GM23338 (cell line): ENCODE measurements around the gene HDAC1. TPM values are rescaled to one million over a fixed set of nuclear protein-coding genes. Genes with fewer than 3 reads are reported as not detected.

Source experiments
- ATAC-seq: fragments of 200-7000 bp; cut with Tn5 transposase; 3 replicates; pipeline ENCODE4 v1.9.1; 2020
- DNase-seq: peaks from one replicate; pipeline ENCODE4 v3.0.0-alpha.2; 2015; ENCODE audit warnings: low spot score
- H2AFZ ChIP-seq: fragments of 200-600 bp; sonication (generic); 2 replicates; pipeline ENCODE4 v1.8.0; 2016; ENCODE audit warnings: antibody characterized with exemption, mild to moderate bottlenecking, moderate library complexity
- H3F3A ChIP-seq: fragments of 200-600 bp; sonication (generic); replicated peaks from 2 replicates; pipeline ENCODE4 v1.8.0; 2017; ENCODE audit warnings: antibody characterized with exemption, mixed run types, low read depth
- H3K27ac ChIP-seq: fragments of 200-600 bp; sonication (generic); 2 replicates; pipeline ENCODE4 v1.6.1; 2016; ENCODE audit warnings: low read depth
- H3K27me3 ChIP-seq: fragments of 200-600 bp; sonication (generic); 2 replicates; pipeline ENCODE4 v1.8.0; 2016; ENCODE audit warnings: mild to moderate bottlenecking, mixed run types, moderate library complexity; ENCODE audit not compliant: insufficient read depth
- H3K36me3 ChIP-seq: fragments of 200-600 bp; sonication (generic); 2 replicates; pipeline ENCODE4 v1.8.0; 2016; ENCODE audit warnings: mild to moderate bottlenecking; ENCODE audit not compliant: insufficient read depth
- H3K4me1 ChIP-seq: fragments of 200-600 bp; sonication (generic); 2 replicates; pipeline ENCODE4 v1.8.0; 2016; ENCODE audit warnings: mild to moderate bottlenecking, moderate library complexity; ENCODE audit not compliant: insufficient read depth
- H3K4me2 ChIP-seq: fragments of 200-600 bp; sonication (generic); 2 replicates; pipeline ENCODE4 v1.7.1; 2017; ENCODE audit warnings: mixed run types
- H3K4me3 ChIP-seq: fragments of 200-600 bp; sonication (generic); 2 replicates; pipeline ENCODE4 v1.6.1; 2016; ENCODE audit warnings: mixed run types
- H3K79me2 ChIP-seq: fragments of 200-600 bp; sonication (generic); replicated peaks from 2 replicates; pipeline ENCODE4 v1.8.0; 2017; ENCODE audit warnings: mild to moderate bottlenecking; ENCODE audit not compliant: insufficient read depth
- H3K9me2 ChIP-seq: fragments of 200-600 bp; sonication (generic); 2 replicates; pipeline ENCODE4 v1.8.0; 2017; ENCODE audit not compliant: insufficient read depth
- H4K20me1 ChIP-seq: fragments of 200-600 bp; sonication (generic); replicated peaks from 2 replicates; pipeline ENCODE4 v1.8.0; 2017; ENCODE audit warnings: mild to moderate bottlenecking; ENCODE audit not compliant: insufficient read depth
- H3K27ac Mint-ChIP-seq: 2 replicates; pipeline ENCODE4 v1.8.0; 2020; ENCODE audit warnings: inconsistent platforms, mild to moderate bottlenecking, moderate library complexity, mixed read lengths
- H3K27me3 Mint-ChIP-seq: 3 replicates; pipeline ENCODE4 v1.8.0; 2022; ENCODE audit warnings: low read depth, mild to moderate bottlenecking, moderate library complexity, mixed read lengths, inconsistent platforms; ENCODE audit not compliant: insufficient read depth, poor library complexity
- H3K36me3 Mint-ChIP-seq: 3 replicates; pipeline ENCODE4 v1.8.0; 2021; ENCODE audit warnings: low read depth, mild to moderate bottlenecking, inconsistent platforms, moderate library complexity, mixed read lengths
- H3K4me1 Mint-ChIP-seq: 3 replicates; pipeline ENCODE4 v1.8.0; 2020; ENCODE audit warnings: mild to moderate bottlenecking, inconsistent platforms, mixed read lengths
- H3K4me3 Mint-ChIP-seq: 3 replicates; pipeline ENCODE4 v1.8.0; 2021; ENCODE audit warnings: moderate library complexity, mild to moderate bottlenecking, inconsistent platforms, mixed read lengths
- H3K9me3 Mint-ChIP-seq: 3 replicates; pipeline ENCODE4 v1.8.0; 2020; ENCODE audit warnings: moderate library complexity, mild to moderate bottlenecking, inconsistent platforms, mixed read lengths
- ETS1 ChIP-seq: IDR thresholded peaks from 2 replicates; pipeline ENCODE4 v1.6.1; 2016; ENCODE audit warnings: antibody characterized with exemption
- EZH2 ChIP-seq: fragments of 200-600 bp; sonication (generic); IDR thresholded peaks from one replicate; pipeline ENCODE4 v1.8.0; 2017; ENCODE audit warnings: antibody characterized with exemption, mild to moderate bottlenecking, low read depth; ENCODE audit not compliant: unreplicated experiment
- EZH2phosphoT487 ChIP-seq: fragments of 200-600 bp; sonication (generic); IDR thresholded peaks from one replicate; pipeline ENCODE4 v1.8.1; 2018; ENCODE audit warnings: antibody characterized with exemption; ENCODE audit not compliant: unreplicated experiment
- JUNB ChIP-seq: IDR thresholded peaks from one replicate; pipeline ENCODE4 v1.6.1; 2016; ENCODE audit warnings: antibody characterized with exemption; ENCODE audit not compliant: unreplicated experiment
- NANOG ChIP-seq: IDR thresholded peaks from 2 replicates; pipeline ENCODE4 v1.6.1; 2016; ENCODE audit warnings: antibody characterized with exemption, borderline replicate concordance
- POLR2AphosphoS5 ChIP-seq: IDR thresholded peaks from 2 replicates; pipeline ENCODE4 v1.6.1; 2016; ENCODE audit warnings: antibody characterized with exemption, low read depth
- REST ChIP-seq: IDR thresholded peaks from one replicate; pipeline ENCODE4 v1.6.1; 2018; ENCODE audit warnings: antibody characterized with exemption; ENCODE audit not compliant: unreplicated experiment
- STAT1 ChIP-seq: IDR thresholded peaks from one replicate; pipeline ENCODE4 v1.6.1; 2016; ENCODE audit warnings: antibody characterized with exemption; ENCODE audit not compliant: unreplicated experiment
- ZNF114 ChIP-seq: fragments of 250-450 bp; sonication (Bioruptor Pico); IDR thresholded peaks from 2 replicates; pipeline ENCODE4 v1.5.0; 2020; ENCODE audit warnings: mild to moderate bottlenecking, moderate library complexity
- ZNF462 ChIP-seq: fragments of 250-450 bp; sonication (Bioruptor Pico); IDR thresholded peaks from 2 replicates; pipeline ENCODE4 v1.5.0; 2020; ENCODE audit warnings: mild to moderate bottlenecking, moderate library complexity
- polyA plus RNA-seq: library from polyadenylated mRNA; unstranded; fragments of >200 nt; fragmentation: Nextera tagmentation; extraction: Ambion mirVana; gene quantifications from 2 replicates; pipeline ENCODE4 v1.2.1, GENCODE V29; 2016
- total RNA-seq: library from RNA; depleted of rRNA; stranded (reverse); fragments of >200 nt; shearing (Covaris generic); gene quantifications from 2 replicates; pipeline ENCODE4 v1.2.3, GENCODE V29; 2014

Gene HDAC1
- total and polyA plus RNA-seq, 2 experiments from 2014 or later, result 82.6 to 104 TPM

- Mint-ChIP-seq H3K4me1 (peaks cover 32% of the 10 kb centered on the region), H3K9me3 (peaks cover 5% of the 10 kb centered on the region; the same call in 2 of the 3 replicates), H3K36me3 (peaks cover 14% of the 10 kb centered on the region), H3K27ac (no peak overlapping the region), H3K27me3 (peaks cover 27% of the 10 kb centered on the region), H3K4me3 (no peak overlapping the region; the same call in 2 of the 3 replicates)
- no peak for DNase-seq
- ATAC-seq, result no peak
- TF ChIP-seq NANOG (no peak), ZNF462 (CRISPR knock-in tag) (no peak), POLR2AphosphoS5 (no peak), REST (no peak), ETS1 (no peak), ZNF114 (no peak), STAT1 (no peak), EZH2 (no peak), JUNB (no peak), EZH2phosphoT487 (no peak)
- Histone ChIP-seq H3K27me3 (peaks cover 7% of the 10 kb centered on the region; the same call in 1 of the 2 replicates), H3K9me2 (no peaks in the 10 kb centered on the region), H3F3A (peaks cover 13% of the 10 kb centered on the region), H3K79me2 (peaks cover 18% of the 10 kb centered on the region), H4K20me1 (peaks cover 12% of the 10 kb centered on the region), H3K4me2 (no peak overlapping the region), H3K4me1 (peaks cover 20% of the 10 kb centered on the region; the same call in 1 of the 2 replicates), H3K4me3 (no peak overlapping the region), H3K36me3 (no peaks in the 10 kb centered on the region), H3K27ac (no peak overlapping the region), H2AFZ (no peak overlapping the region)
Measured at GRCh38 chr1:32338637-32339145, 46.8 kb downstream of the HDAC1 start.
